Measurements from ENCODE around the gene ABI1.

Gene ABI1

GRCh38 chr10:26721561-26721960, 139.2 kb downstream of the ABI1 start:
- Histone ChIP-seq H3K4me3 (ENCODE audit: low read depth, low read length) (no peak overlapping the region), H3K9me3 (ENCODE audit: control insufficient read depth, insufficient read depth, low read length) (no peaks in the 10 kb centered on the region), H3K27me3 (ENCODE audit: control insufficient read depth, insufficient read depth, low read length) (no peaks in the 10 kb centered on the region), H3K36me3 (ENCODE audit: control insufficient read depth, insufficient read depth, low read length) (peaks cover 5% of the 10 kb centered on the region), H3K4me1 (ENCODE audit: control insufficient read depth, insufficient read depth, low read length) (no peaks in the 10 kb centered on the region), H3K9ac (ENCODE audit: low read depth, low read length) (no peak overlapping the region)

GRCh38 chr10:26717476-26717875, 143.3 kb downstream of the ABI1 start:
- Histone ChIP-seq H3K36me3 (ENCODE audit: control insufficient read depth, insufficient read depth, low read length) (peaks cover 11% of the 10 kb centered on the region), H3K4me3 (ENCODE audit: low read depth, low read length) (no peak overlapping the region), H3K4me1 (ENCODE audit: control insufficient read depth, insufficient read depth, low read length) (no peaks in the 10 kb centered on the region), H3K9ac (ENCODE audit: low read depth, low read length) (no peak overlapping the region), H3K27me3 (ENCODE audit: control insufficient read depth, insufficient read depth, low read length) (no peaks in the 10 kb centered on the region), H3K9me3 (ENCODE audit: control insufficient read depth, insufficient read depth, low read length) (no peaks in the 10 kb centered on the region)

- H3K36me3 ChIP-seq (ENCODE audit: control insufficient read depth, insufficient read depth, low read length): peaks cover 5% of the 10 kb centered on the region
- H3K27me3 ChIP-seq (ENCODE audit: control insufficient read depth, insufficient read depth, low read length): no peaks in the 10 kb centered on the region
- H3K4me3 ChIP-seq (ENCODE audit: low read depth, low read length): no peak overlapping the region
- no peaks in the 10 kb centered on the region for H3K4me1 ChIP-seq (ENCODE audit: control insufficient read depth, insufficient read depth, low read length)
- H3K9ac ChIP-seq (ENCODE audit: low read depth, low read length): no peak overlapping the region
- H3K9me3 ChIP-seq (ENCODE audit: control insufficient read depth, insufficient read depth, low read length): no peaks in the 10 kb centered on the region
Observed at GRCh38 chr10:26715137-26715487, 145.6 kb downstream of the ABI1 start.

DNA sequence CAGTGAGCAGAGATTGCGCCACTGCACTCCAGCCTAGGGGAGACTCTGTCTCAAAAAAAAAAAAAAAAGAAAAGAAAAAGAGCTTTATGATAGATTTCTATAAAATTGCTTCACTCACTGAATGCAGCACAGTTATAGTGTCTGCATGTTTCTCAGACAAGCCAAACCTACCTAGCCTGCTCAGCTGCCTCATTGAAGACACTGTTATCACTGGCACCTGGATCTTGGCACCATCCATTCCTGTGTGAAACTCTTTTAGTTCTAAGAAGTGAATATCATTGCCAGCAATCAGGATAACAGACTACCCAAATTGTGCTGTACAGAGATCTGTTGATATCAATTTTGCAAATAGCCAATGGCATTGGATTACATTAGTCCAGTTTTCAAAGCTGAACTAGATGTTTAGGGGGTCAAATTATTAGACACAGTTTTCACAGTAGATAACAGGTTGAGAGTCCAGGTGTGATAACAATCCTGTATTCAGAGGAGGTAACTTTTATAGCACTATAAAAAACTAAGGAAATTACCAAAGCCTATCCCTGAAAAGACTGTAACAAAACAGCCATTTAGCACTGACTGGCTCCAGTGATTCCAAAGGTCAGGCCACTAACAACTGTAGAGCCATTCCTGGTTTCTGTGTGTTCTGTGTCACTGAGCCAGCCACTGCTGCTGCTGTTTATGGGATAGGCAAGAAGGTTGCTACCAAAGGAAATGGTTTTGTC, 146.2 kb downstream of the ABI1 start:
- Histone ChIP-seq H3K27me3 (ENCODE audit: control insufficient read depth, insufficient read depth, low read length) (no peaks in the 10 kb centered on the region), H3K9me3 (ENCODE audit: control insufficient read depth, insufficient read depth, low read length) (no peaks in the 10 kb centered on the region), H3K4me1 (ENCODE audit: control insufficient read depth, insufficient read depth, low read length) (no peaks in the 10 kb centered on the region), H3K36me3 (ENCODE audit: control insufficient read depth, insufficient read depth, low read length) (peaks cover 5% of the 10 kb centered on the region), H3K9ac (ENCODE audit: low read depth, low read length) (no peak overlapping the region), H3K4me3 (ENCODE audit: low read depth, low read length) (no peak overlapping the region)

GRCh38 chr10:26711324-26711723, 149.4 kb downstream of the ABI1 start:
- Histone ChIP-seq H3K9me3 (ENCODE audit: control insufficient read depth, insufficient read depth, low read length) (no peaks in the 10 kb centered on the region), H3K9ac (ENCODE audit: low read depth, low read length) (no peak overlapping the region), H3K36me3 (ENCODE audit: control insufficient read depth, insufficient read depth, low read length) (peaks cover 23% of the 10 kb centered on the region), H3K4me3 (ENCODE audit: low read depth, low read length) (no peak overlapping the region), H3K27me3 (ENCODE audit: control insufficient read depth, insufficient read depth, low read length) (no peaks in the 10 kb centered on the region), H3K4me1 (ENCODE audit: control insufficient read depth, insufficient read depth, low read length) (no peaks in the 10 kb centered on the region)

- peaks cover 18% of the 10 kb centered on the region for H3K36me3 ChIP-seq (ENCODE audit: control insufficient read depth, insufficient read depth, low read length)
- H3K9ac ChIP-seq (ENCODE audit: low read depth, low read length): no peak overlapping the region
- no peaks in the 10 kb centered on the region for H3K27me3 ChIP-seq (ENCODE audit: control insufficient read depth, insufficient read depth, low read length)
- no peaks in the 10 kb centered on the region for H3K4me1 ChIP-seq (ENCODE audit: control insufficient read depth, insufficient read depth, low read length)
- H3K9me3 ChIP-seq (ENCODE audit: control insufficient read depth, insufficient read depth, low read length): no peaks in the 10 kb centered on the region
- no peak overlapping the region for H3K4me3 ChIP-seq (ENCODE audit: low read depth, low read length)
Observed at GRCh38 chr10:26706936-26707335, 153.8 kb downstream of the ABI1 start.

DNA sequence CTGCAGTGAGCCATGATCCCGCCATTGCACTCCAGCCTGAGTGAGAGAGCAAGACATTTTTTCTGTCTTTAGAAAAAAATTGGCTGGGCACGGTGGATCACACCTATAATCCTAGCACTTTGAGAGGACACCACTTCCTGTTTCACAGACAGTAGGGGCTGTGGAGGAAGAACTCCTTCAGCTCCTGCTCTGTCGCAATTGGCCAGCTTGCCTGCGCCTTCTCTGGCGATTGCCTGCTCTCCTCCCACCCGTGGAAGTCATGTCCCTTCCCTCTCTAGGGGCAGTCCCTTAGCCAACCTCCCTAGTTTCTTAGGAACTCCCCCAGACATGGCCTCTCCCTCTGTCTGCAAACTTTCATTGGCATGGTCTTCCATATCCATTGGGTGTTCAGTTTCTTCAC, 154.6 kb downstream of the ABI1 start:
- Histone ChIP-seq H3K36me3 (ENCODE audit: control insufficient read depth, insufficient read depth, low read length) (peaks cover 18% of the 10 kb centered on the region), H3K4me3 (ENCODE audit: low read depth, low read length) (no peak overlapping the region), H3K27me3 (ENCODE audit: control insufficient read depth, insufficient read depth, low read length) (no peaks in the 10 kb centered on the region), H3K9me3 (ENCODE audit: control insufficient read depth, insufficient read depth, low read length) (no peaks in the 10 kb centered on the region), H3K9ac (ENCODE audit: low read depth, low read length) (no peak overlapping the region), H3K4me1 (ENCODE audit: control insufficient read depth, insufficient read depth, low read length) (no peaks in the 10 kb centered on the region)

DNA sequence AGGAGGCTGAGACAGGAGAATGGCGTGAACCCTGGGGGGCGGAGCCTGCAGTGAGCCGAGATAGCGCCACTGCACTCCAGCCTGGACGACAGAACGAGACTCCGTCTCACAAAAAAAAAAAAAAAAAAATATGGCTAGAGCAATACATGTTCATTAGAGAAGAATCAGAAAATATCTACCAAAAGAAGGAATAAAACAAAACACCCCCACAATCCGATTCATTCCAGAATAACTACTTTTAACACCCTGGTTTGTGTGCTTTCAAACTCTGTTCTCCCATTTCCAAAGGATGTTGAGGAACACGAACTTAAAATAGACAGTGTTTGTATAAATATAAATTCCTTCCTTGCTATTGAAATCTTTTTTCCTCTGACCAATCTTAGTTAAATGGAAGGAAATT, 156.8 kb downstream of the ABI1 start:
- no peaks in the 10 kb centered on the region for H3K27me3 ChIP-seq (ENCODE audit: control insufficient read depth, insufficient read depth, low read length)
- no peak overlapping the region for H3K9ac ChIP-seq (ENCODE audit: low read depth, low read length)
- H3K4me3 ChIP-seq (ENCODE audit: low read depth, low read length): no peak overlapping the region
- no peaks in the 10 kb centered on the region for H3K4me1 ChIP-seq (ENCODE audit: control insufficient read depth, insufficient read depth, low read length)
- H3K9me3 ChIP-seq (ENCODE audit: control insufficient read depth, insufficient read depth, low read length): no peaks in the 10 kb centered on the region
- H3K36me3 ChIP-seq (ENCODE audit: control insufficient read depth, insufficient read depth, low read length): peaks cover 18% of the 10 kb centered on the region

DNA sequence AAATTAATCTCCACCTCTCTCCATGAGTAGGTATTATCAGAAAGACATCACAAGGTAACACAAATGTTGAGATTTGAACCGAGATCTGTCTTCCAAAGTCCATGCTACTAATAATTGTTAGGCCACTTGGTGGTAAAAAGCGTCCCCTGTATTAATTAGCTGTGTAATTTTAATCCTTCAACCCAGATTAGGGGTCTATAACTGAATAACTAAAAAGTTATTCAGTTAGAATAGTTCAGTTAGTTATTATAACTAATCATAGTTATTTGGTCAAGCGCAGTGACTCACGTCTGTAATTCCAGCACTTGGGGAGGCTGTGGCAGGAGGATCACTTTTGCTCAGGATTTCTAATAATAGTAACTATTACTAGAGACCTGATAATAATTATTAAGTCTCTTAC, 157.7 kb downstream of the ABI1 start:
- H3K9ac ChIP-seq (ENCODE audit: low read depth, low read length): no peak overlapping the region
- no peaks in the 10 kb centered on the region for H3K9me3 ChIP-seq (ENCODE audit: control insufficient read depth, insufficient read depth, low read length)
- H3K27me3 ChIP-seq (ENCODE audit: control insufficient read depth, insufficient read depth, low read length): no peaks in the 10 kb centered on the region
- peaks cover 13% of the 10 kb centered on the region for H3K36me3 ChIP-seq (ENCODE audit: control insufficient read depth, insufficient read depth, low read length)
- no peaks in the 10 kb centered on the region for H3K4me1 ChIP-seq (ENCODE audit: control insufficient read depth, insufficient read depth, low read length)
- no peak overlapping the region for H3K4me3 ChIP-seq (ENCODE audit: low read depth, low read length)

DNA sequence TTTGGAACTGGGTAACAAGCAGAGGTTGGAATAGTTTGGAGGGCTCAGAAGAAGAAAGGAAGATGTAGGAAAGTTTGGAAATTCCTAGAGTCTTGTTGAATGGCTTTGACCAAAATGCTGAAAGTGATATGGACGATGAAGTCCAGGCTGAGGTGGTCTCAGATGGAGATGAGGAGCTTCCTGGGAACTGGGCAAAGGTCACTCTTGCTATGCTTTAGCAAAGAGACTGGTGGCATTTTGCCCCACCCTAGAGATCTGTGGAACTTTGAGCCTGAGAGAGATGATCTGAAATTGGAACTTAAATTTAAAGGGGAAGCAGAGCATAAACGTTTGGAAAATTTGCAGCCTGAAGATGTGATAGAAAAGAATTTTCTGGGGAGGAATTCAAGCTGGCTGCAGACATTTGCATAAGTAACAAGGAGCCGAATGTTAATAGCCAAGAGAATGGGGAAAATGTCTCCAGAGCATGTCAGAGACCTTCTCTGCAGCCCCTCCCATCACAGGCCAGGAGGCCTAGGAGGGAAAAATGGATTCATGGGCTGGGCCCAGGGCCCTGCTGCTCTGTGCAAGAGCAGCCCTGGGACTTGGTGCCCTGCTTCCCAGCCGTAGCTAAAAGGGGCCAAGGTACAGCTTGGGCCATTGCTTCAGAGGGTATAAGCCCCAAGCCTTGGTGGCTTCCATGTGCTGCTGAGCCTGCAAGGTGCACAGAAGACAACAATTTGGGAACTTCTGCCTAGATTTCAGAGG, 159.7 kb downstream of the ABI1 start:
- H3K9ac ChIP-seq (ENCODE audit: low read depth, low read length): no peak overlapping the region
- no peaks in the 10 kb centered on the region for H3K36me3 ChIP-seq (ENCODE audit: control insufficient read depth, insufficient read depth, low read length)
- H3K4me1 ChIP-seq (ENCODE audit: control insufficient read depth, insufficient read depth, low read length): no peaks in the 10 kb centered on the region
- H3K27me3 ChIP-seq (ENCODE audit: control insufficient read depth, insufficient read depth, low read length): no peaks in the 10 kb centered on the region
- H3K9me3 ChIP-seq (ENCODE audit: control insufficient read depth, insufficient read depth, low read length): no peaks in the 10 kb centered on the region
- H3K4me3 ChIP-seq (ENCODE audit: low read depth, low read length): no peak overlapping the region

DNA sequence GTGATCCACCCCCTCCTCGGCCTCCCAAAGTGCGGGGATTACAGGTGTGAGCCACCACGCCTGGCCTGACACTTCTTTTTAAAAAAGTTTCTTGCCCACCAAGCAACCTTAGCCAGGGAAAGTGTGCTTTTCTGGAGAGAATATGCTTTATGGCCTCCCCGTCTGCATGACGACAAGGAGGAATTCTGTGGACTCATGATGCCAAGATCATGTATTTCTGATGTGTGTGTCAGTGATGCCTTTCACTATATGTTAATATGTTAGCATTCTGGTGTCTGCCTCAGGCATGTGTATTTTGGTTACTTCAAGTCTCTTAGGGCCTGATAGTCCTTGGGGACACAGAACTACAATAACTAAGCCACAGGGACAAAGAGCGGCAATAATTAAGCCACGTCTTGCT, 161.1 kb downstream of the ABI1 start:
- Histone ChIP-seq H3K4me3 (ENCODE audit: low read depth, low read length) (no peak overlapping the region), H3K9ac (ENCODE audit: low read depth, low read length) (no peak overlapping the region)

DNA sequence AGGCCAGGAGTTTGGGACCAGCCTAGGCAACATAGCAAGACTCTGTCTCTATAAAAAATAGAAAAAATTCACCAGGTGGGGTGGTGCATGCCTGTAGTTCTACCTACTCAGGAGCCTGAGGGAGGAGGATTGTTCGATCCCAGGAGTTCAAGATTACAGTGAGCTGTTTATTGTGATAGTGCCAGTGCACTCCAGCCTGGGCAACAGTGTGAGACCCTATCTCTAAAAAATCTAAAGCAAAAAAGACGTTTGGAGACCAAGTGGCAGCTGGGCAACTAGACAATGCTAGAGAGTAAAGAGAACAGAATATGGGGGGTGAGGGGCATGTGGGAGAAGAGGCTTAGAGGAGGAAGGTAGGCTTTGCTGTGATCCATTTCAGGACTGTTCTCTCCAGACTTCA, 161.8 kb downstream of the ABI1 start:
- H3K4me1 ChIP-seq (ENCODE audit: control insufficient read depth, insufficient read depth, low read length): no peaks in the 10 kb centered on the region
- H3K4me3 ChIP-seq (ENCODE audit: low read depth, low read length): no peak overlapping the region
- H3K9me3 ChIP-seq (ENCODE audit: control insufficient read depth, insufficient read depth, low read length): no peaks in the 10 kb centered on the region
- H3K9ac ChIP-seq (ENCODE audit: low read depth, low read length): no peak overlapping the region
- no peaks in the 10 kb centered on the region for H3K36me3 ChIP-seq (ENCODE audit: control insufficient read depth, insufficient read depth, low read length)
- H3K27me3 ChIP-seq (ENCODE audit: control insufficient read depth, insufficient read depth, low read length): no peaks in the 10 kb centered on the region

More for the DNA sequence above, 161.1 kb downstream of the ABI1 start:
- H3K4me1 ChIP-seq (ENCODE audit: control insufficient read depth, insufficient read depth, low read length): no peaks in the 10 kb centered on the region
- H3K36me3 ChIP-seq (ENCODE audit: control insufficient read depth, insufficient read depth, low read length): no peaks in the 10 kb centered on the region
- no peaks in the 10 kb centered on the region for H3K9me3 ChIP-seq (ENCODE audit: control insufficient read depth, insufficient read depth, low read length)
- H3K27me3 ChIP-seq (ENCODE audit: control insufficient read depth, insufficient read depth, low read length): no peaks in the 10 kb centered on the region
